BE2C (cell line): ENCODE results near the gene AP3B1.

Experiments used
- DNase-seq: peaks from one replicate; pipeline ENCODE4 v3.0.0-alpha.2; 2020
- H3K27me3 ChIP-seq: fragments of 250-450 bp; sonication (Bioruptor Pico); 2 replicates; pipeline ENCODE4 v1.5.1; 2020; ENCODE audit warnings: mild to moderate bottlenecking
- H3K36me3 ChIP-seq: fragments of 250-450 bp; sonication (Bioruptor Pico); 2 replicates; pipeline ENCODE4 v1.5.1; 2020; ENCODE audit warnings: mild to moderate bottlenecking
- H3K4me1 ChIP-seq: fragments of 250-450 bp; sonication (Bioruptor Pico); 2 replicates; pipeline ENCODE4 v1.5.1; 2020
- H3K4me3 ChIP-seq: 2 replicates; pipeline ENCODE4 v1.5.1; 2011; ENCODE audit warnings: low read depth, low read length
- H3K9me3 ChIP-seq: fragments of 250-450 bp; sonication (Bioruptor Pico); 2 replicates; pipeline ENCODE4 v1.5.1; 2020
- TF ChIP-seq, protein P1 (sequence below): IDR thresholded peaks from 2 replicates; pipeline ENCODE4 v1.5.1; 2012; ENCODE audit warnings: mild to moderate bottlenecking, low read depth, low read length

AP3B1 gene

DNA sequence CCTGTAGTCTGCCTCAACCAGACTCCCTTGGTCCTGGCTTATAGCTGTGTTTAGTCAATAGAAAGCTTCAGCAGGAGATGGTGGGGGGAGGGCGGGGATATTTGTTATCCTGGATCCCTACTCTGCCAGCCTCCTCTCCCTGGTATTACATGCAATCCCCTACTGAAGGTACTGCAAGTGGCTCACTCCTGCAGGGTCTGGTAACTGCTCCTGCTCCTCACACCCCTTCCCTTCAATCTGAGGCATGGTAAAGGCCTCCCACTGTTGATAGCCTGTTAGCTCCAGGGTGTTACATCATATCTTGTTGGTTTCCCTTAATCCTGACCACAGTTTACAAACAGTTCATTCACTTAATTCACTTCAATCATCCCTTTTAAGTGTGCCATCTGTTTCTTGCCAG is 137.5 kb downstream of the AP3B1 start:
- Histone ChIP-seq H3K4me3 (no peak overlapping the region), H3K4me1 (no peaks in the 10 kb centered on the region), H3K27me3 (no peaks in the 10 kb centered on the region), H3K36me3 (peaks cover 11% of the 10 kb centered on the region), H3K9me3 (no peaks in the 10 kb centered on the region)
- TF ChIP-seq, protein P1, sequence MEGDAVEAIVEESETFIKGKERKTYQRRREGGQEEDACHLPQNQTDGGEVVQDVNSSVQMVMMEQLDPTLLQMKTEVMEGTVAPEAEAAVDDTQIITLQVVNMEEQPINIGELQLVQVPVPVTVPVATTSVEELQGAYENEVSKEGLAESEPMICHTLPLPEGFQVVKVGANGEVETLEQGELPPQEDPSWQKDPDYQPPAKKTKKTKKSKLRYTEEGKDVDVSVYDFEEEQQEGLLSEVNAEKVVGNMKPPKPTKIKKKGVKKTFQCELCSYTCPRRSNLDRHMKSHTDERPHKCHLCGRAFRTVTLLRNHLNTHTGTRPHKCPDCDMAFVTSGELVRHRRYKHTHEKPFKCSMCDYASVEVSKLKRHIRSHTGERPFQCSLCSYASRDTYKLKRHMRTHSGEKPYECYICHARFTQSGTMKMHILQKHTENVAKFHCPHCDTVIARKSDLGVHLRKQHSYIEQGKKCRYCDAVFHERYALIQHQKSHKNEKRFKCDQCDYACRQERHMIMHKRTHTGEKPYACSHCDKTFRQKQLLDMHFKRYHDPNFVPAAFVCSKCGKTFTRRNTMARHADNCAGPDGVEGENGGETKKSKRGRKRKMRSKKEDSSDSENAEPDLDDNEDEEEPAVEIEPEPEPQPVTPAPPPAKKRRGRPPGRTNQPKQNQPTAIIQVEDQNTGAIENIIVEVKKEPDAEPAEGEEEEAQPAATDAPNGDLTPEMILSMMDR, result no peak
- no peak for DNase-seq

- H3K27me3 ChIP-seq, result no peaks in the 10 kb centered on the region
- TF ChIP-seq, protein P1, result no peak
- no peaks in the 10 kb centered on the region for H3K9me3 ChIP-seq
- H3K4me1 ChIP-seq, result no peaks in the 10 kb centered on the region
- H3K4me3 ChIP-seq, result no peak overlapping the region
- peaks cover 9% of the 10 kb centered on the region for H3K36me3 ChIP-seq
- no peak for DNase-seq
These were observed 142.8 kb downstream of the AP3B1 start for GRCh38 chr5:78151594-78152271.

GRCh38 chr5:78137290-78137689 is 157.2 kb downstream of the AP3B1 start:
- Histone ChIP-seq H3K9me3 (no peaks in the 10 kb centered on the region), H3K4me3 (no peak overlapping the region), H3K27me3 (no peaks in the 10 kb centered on the region), H3K4me1 (peaks cover 9% of the 10 kb centered on the region), H3K36me3 (peaks cover 8% of the 10 kb centered on the region; the same call in 1 of the 2 replicates)
- TF ChIP-seq, protein P1, result no peak
- no peak for DNase-seq

DNA sequence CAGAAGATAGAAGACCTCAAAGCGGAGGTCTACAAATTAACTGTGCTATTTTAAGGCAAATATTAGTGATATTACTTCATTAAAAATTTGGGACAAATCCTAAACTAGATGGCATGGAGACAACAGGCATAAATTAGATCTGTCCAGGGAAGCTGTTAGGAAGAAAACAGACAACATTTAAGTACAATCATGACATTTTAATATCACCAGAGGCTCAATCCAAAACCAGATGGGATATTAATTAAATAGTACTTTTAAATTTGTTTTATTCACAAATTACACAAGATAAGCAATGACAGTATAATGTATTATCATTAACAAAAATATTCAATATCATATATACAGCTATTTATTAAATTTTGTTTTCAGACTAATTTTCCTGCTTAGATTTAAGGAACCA is 161.1 kb downstream of the AP3B1 start:
- TF ChIP-seq, protein P1, result no peak
- H3K4me1 ChIP-seq, result peaks cover 26% of the 10 kb centered on the region
- H3K27me3 ChIP-seq, result no peaks in the 10 kb centered on the region
- H3K36me3 ChIP-seq, result no peaks in the 10 kb centered on the region
- no peaks in the 10 kb centered on the region for H3K9me3 ChIP-seq
- no peak overlapping the region for H3K4me3 ChIP-seq
- no peak for DNase-seq

DNA sequence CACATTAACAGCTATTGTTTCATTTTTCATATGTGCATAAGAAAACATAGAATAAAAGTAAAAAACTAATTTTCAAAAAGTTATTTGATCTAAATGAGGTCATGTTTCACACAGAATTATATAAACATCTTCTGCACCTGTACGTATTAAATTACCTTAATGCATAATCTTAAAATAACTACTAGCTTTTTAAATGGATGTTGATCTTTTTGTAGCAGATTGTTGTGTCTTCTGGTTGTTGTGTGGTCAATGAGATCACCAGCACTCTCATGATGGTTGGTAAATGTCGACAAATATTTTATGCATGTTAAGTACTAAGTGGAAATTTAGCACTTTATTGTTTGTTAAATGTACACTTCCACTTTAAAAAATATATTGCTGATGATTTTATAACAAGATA is 162.0 kb downstream of the AP3B1 start:
- peaks cover 31% of the 10 kb centered on the region for H3K4me1 ChIP-seq
- H3K9me3 ChIP-seq, result no peaks in the 10 kb centered on the region
- no peaks in the 10 kb centered on the region for H3K27me3 ChIP-seq
- DNase-seq, result no peak
- TF ChIP-seq, protein P1, result no peak
- no peaks in the 10 kb centered on the region for H3K36me3 ChIP-seq
- H3K4me3 ChIP-seq, result no peak overlapping the region

DNA sequence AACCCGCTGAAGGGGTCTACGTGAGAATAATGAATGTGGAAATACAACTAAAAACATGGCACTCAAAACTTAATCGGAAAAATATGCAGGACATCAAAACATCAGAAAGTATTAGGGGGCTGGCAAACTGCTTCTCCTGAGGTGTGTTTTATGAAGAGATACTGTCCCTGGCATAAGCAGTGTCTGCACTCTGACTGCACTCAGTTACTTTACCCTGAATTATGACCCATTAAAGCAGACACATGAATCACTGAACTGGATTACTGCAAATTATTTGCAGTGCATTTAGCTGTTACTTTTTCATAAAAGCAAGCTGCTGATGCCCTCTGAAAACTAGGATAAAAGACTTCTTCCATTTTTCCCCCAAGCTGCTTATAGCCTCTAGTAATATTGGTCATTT is 164.9 kb downstream of the AP3B1 start:
- peak overlapping the region; percentile 24 for H3K4me3 ChIP-seq

More for the DNA sequence above, 164.9 kb downstream of the AP3B1 start:
- peak; percentile 54 for DNase-seq
- Histone ChIP-seq H3K9me3 (no peaks in the 10 kb centered on the region), H3K27me3 (no peaks in the 10 kb centered on the region), H3K36me3 (no peaks in the 10 kb centered on the region), H3K4me1 (peaks cover 31% of the 10 kb centered on the region)
- TF ChIP-seq, protein P1, result no peak
